Smooth muscle cell (in vitro differentiated cells): ENCODE measurements around the gene ADD3. TPM values are rescaled to one million over a fixed set of nuclear protein-coding genes. Genes with fewer than 3 reads are reported as not detected.

Source experiments
- DNase-seq: peaks from one replicate; lab custom pipeline; 2025; ENCODE audit not compliant: unreplicated experiment; lab: John Stamatoyannopoulos, UW
- H2AFZ ChIP-seq: fragments of 200-600 bp; sonication (generic); 2 replicates; pipeline ENCODE4 v1.6.0; 2016; ENCODE audit warnings: antibody characterized with exemption, low read depth, mild to moderate bottlenecking
- H3F3A ChIP-seq: fragments of 200-600 bp; sonication (generic); 2 replicates; pipeline ENCODE4 v1.6.0; 2017; ENCODE audit warnings: antibody characterized with exemption, low read depth
- H3K27ac ChIP-seq: fragments of 200-600 bp; sonication (generic); 2 replicates; pipeline ENCODE4 v1.5.1; 2016; ENCODE audit warnings: low read depth, mild to moderate bottlenecking
- H3K27me3 ChIP-seq: fragments of 200-600 bp; sonication (generic); 2 replicates; pipeline ENCODE4 v1.6.1; 2016; ENCODE audit warnings: low read depth, mild to moderate bottlenecking
- H3K36me3 ChIP-seq: fragments of 200-600 bp; sonication (generic); 2 replicates; pipeline ENCODE4 v1.5.1; 2016; ENCODE audit warnings: low read depth
- H3K4me1 ChIP-seq: fragments of 200-600 bp; sonication (generic); 2 replicates; pipeline ENCODE4 v1.5.1; 2016; ENCODE audit warnings: low read depth
- H3K4me2 ChIP-seq: fragments of 200-600 bp; sonication (generic); 2 replicates; pipeline ENCODE4 v1.6.0; 2016; ENCODE audit warnings: mild to moderate bottlenecking
- H3K4me3 ChIP-seq: fragments of 200-600 bp; sonication (generic); 2 replicates; pipeline ENCODE4 v1.5.1; 2016; ENCODE audit warnings: mild to moderate bottlenecking
- H3K79me2 ChIP-seq: fragments of 200-600 bp; sonication (generic); 2 replicates; pipeline ENCODE4 v1.6.0; 2016; ENCODE audit warnings: low read depth, mild to moderate bottlenecking
- H3K9ac ChIP-seq: fragments of 200-600 bp; sonication (generic); 2 replicates; pipeline ENCODE4 v1.6.0; 2016; ENCODE audit warnings: low read depth
- H3K9me3 ChIP-seq: fragments of 200-600 bp; sonication (generic); replicated peaks from 2 replicates; pipeline ENCODE4 v1.5.1; 2016; ENCODE audit warnings: low read depth
- H4K20me1 ChIP-seq: fragments of 200-600 bp; sonication (generic); 2 replicates; pipeline ENCODE4 v1.6.0; 2016; ENCODE audit warnings: low read depth
- WGBS: methylation state at CpG from one replicate; pipeline ENCODE4 v1.1.7; 2016; ENCODE audit warnings: low lambda C conversion rate; 5-methylcytosine and 5-hydroxymethylcytosine counted together
- polyA plus RNA-seq: library from polyadenylated mRNA; unstranded; fragments of >200 nt; fragmentation: Nextera tagmentation; extraction: Ambion mirVana; gene quantifications from 2 replicates; pipeline ENCODE4 v1.2.1, GENCODE V29; 2016
- total RNA-seq: library from RNA; depleted of rRNA; stranded (reverse); fragments of >200 nt; gene quantifications from 2 replicates; pipeline ENCODE4 v1.2.3, GENCODE V29; 2014
- TF ChIP-seq, protein P1 (sequence below): fragments of 200-600 bp; sonication (generic); IDR thresholded peaks from 2 replicates; pipeline ENCODE4 v1.5.1; 2017; ENCODE audit warnings: borderline replicate concordance, mild to moderate bottlenecking, antibody characterized with exemption; ENCODE audit not compliant: insufficient read depth, poor library complexity, severe bottlenecking

The ADD3 gene
- total and polyA plus RNA-seq, 2 experiments from 2014 or later = 75.0 to 155 TPM

DNA sequence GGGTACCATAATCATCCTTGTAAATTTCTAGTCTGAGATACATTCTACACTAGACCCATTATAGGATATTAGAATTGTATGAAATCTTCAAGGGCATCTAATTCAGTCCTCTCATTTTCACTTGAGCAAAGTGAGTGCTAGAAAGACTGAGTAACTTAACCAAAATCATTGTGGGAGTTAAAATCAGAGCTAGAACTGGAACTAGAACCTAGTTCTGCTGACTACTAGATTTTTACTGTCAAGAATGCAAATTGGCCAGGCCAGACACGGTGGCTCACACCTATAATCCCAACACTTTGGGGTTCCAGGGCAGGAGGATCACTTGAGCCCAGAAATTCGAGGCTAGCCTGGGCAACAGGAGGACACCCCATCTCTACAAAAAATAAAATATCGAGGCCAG is 53.9 kb downstream of the ADD3 start:
- H3K4me3 ChIP-seq = no peak overlapping the region
- H3K27ac ChIP-seq = no peak overlapping the region
- H4K20me1 ChIP-seq = peaks cover 89% of the 10 kb centered on the region
- WGBS = 93% methylated on average over 3 of the region's 3 CpGs
- H3K36me3 ChIP-seq = no peaks in the 10 kb centered on the region
- no peaks in the 10 kb centered on the region for H3K27me3 ChIP-seq
- H3K4me2 ChIP-seq = no peak overlapping the region
- no peaks in the 10 kb centered on the region for H3K9me3 ChIP-seq
- peaks cover 79% of the 10 kb centered on the region for H3K79me2 ChIP-seq
- no peak overlapping the region for H2AFZ ChIP-seq
- TF ChIP-seq, protein P1, sequence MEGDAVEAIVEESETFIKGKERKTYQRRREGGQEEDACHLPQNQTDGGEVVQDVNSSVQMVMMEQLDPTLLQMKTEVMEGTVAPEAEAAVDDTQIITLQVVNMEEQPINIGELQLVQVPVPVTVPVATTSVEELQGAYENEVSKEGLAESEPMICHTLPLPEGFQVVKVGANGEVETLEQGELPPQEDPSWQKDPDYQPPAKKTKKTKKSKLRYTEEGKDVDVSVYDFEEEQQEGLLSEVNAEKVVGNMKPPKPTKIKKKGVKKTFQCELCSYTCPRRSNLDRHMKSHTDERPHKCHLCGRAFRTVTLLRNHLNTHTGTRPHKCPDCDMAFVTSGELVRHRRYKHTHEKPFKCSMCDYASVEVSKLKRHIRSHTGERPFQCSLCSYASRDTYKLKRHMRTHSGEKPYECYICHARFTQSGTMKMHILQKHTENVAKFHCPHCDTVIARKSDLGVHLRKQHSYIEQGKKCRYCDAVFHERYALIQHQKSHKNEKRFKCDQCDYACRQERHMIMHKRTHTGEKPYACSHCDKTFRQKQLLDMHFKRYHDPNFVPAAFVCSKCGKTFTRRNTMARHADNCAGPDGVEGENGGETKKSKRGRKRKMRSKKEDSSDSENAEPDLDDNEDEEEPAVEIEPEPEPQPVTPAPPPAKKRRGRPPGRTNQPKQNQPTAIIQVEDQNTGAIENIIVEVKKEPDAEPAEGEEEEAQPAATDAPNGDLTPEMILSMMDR = no peak
- DNase-seq = no peak
- H3F3A ChIP-seq = peaks cover 6% of the 10 kb centered on the region
- H3K4me1 ChIP-seq = peaks cover 4% of the 10 kb centered on the region
- H3K9ac ChIP-seq = no peak overlapping the region

DNA sequence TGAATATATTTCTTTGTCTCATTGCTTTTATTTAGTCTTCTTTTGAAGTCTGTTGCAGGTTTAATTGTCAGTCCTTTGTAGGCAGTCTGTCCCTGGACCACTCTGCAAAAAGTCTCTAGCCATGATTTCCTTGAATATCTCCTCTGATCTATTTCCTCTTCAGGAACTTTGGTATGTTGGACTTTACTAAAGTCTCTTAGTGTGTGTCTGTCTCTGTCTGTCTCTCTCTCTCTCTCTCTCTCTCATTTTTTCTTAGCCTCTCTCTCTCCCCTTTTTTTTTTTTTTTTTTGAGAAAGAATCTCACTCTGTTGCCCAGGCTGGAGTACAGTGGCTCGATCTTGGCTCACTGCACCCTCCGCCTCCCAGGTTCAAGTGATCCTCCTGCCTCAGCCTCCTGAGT is 57.5 kb downstream of the ADD3 start:
- TF ChIP-seq, protein P1 = no peak
- no peaks in the 10 kb centered on the region for H3K27me3 ChIP-seq
- H3K36me3 ChIP-seq = no peaks in the 10 kb centered on the region
- no peak for DNase-seq
- no peak overlapping the region for H3K4me2 ChIP-seq
- 94% methylated on average over 2 of the region's 2 CpGs for WGBS
- no peaks in the 10 kb centered on the region for H3F3A ChIP-seq
- no peak overlapping the region for H3K27ac ChIP-seq
- H3K79me2 ChIP-seq = peaks cover 82% of the 10 kb centered on the region
- H3K4me3 ChIP-seq = no peak overlapping the region
- H3K4me1 ChIP-seq = peaks cover 17% of the 10 kb centered on the region
- no peak overlapping the region for H2AFZ ChIP-seq
- no peak overlapping the region for H3K9ac ChIP-seq
- H4K20me1 ChIP-seq = peaks cover 92% of the 10 kb centered on the region
- no peaks in the 10 kb centered on the region for H3K9me3 ChIP-seq

GRCh38 chr10:110067960-110068770 is 60.4 kb downstream of the ADD3 start:
- no peak for DNase-seq
- no peak overlapping the region for H3K27ac ChIP-seq
- WGBS = 51% methylated on average over 5 of the region's 5 CpGs

More at GRCh38 chr10:110067960-110068770, 60.4 kb downstream of the ADD3 start:
- Histone ChIP-seq H2AFZ (no peak overlapping the region), H3K4me2 (no peak overlapping the region), H3K79me2 (peaks cover 84% of the 10 kb centered on the region), H3K9ac (no peak overlapping the region), H4K20me1 (peaks cover 78% of the 10 kb centered on the region), H3K4me1 (peaks cover 21% of the 10 kb centered on the region), H3K27me3 (no peaks in the 10 kb centered on the region), H3K36me3 (no peaks in the 10 kb centered on the region), H3K4me3 (no peak overlapping the region), H3F3A (no peaks in the 10 kb centered on the region), H3K9me3 (no peaks in the 10 kb centered on the region)
- TF ChIP-seq, protein P1 = no peak
